HL-60 (cell line): ENCODE data around the gene AS3MT.

Experiments
- DNase-seq, 2 experiments: peaks; one replicate each; pipeline ENCODE4 v3.0.0-alpha.2; 2010 to 2020; ENCODE audit warnings: low read depth in 1 of 2, low spot score in 1 of 2
- H3K27ac ChIP-seq: fragments of 250-450 bp; sonication (Bioruptor Pico); replicated peaks from 2 replicates; pipeline ENCODE4 v1.5.1; 2020; ENCODE audit warnings: mild to moderate bottlenecking, moderate library complexity
- H3K27me3 ChIP-seq: fragments of 250-450 bp; sonication (Bioruptor Pico); 2 replicates; pipeline ENCODE4 v1.5.1; 2021; ENCODE audit warnings: mild to moderate bottlenecking, moderate library complexity; ENCODE audit not compliant: insufficient read depth, poor library complexity, severe bottlenecking
- H3K4me3 ChIP-seq: replicated peaks from 2 replicates; pipeline ENCODE4 v1.5.1; 2011; ENCODE audit warnings: mild to moderate bottlenecking, control low read depth, low read length; ENCODE audit not compliant: insufficient read depth
- CTCF ChIP-seq: IDR thresholded peaks from one replicate; pipeline ENCODE4 v1.5.1; 2011; ENCODE audit warnings: low read length, control low read depth, inconsistent platforms; ENCODE audit not compliant: insufficient read depth
- GABPA ChIP-seq: IDR thresholded peaks from 2 replicates; pipeline ENCODE4 v1.6.1; 2012; ENCODE audit warnings: low read depth
- POLR2AphosphoS5 ChIP-seq: IDR thresholded peaks from 2 replicates; pipeline ENCODE4 v1.6.1; 2012; ENCODE audit warnings: low read depth
- SPI1 ChIP-seq: IDR thresholded peaks from 2 replicates; pipeline ENCODE4 v1.6.1; 2012; ENCODE audit warnings: low read depth, mild to moderate bottlenecking, borderline replicate concordance
- TF ChIP-seq, protein P1 (sequence below): IDR thresholded peaks from 2 replicates; pipeline ENCODE4 v1.6.1; 2012; ENCODE audit warnings: low read depth; ENCODE audit not compliant: insufficient replicate concordance

The AS3MT gene

DNA sequence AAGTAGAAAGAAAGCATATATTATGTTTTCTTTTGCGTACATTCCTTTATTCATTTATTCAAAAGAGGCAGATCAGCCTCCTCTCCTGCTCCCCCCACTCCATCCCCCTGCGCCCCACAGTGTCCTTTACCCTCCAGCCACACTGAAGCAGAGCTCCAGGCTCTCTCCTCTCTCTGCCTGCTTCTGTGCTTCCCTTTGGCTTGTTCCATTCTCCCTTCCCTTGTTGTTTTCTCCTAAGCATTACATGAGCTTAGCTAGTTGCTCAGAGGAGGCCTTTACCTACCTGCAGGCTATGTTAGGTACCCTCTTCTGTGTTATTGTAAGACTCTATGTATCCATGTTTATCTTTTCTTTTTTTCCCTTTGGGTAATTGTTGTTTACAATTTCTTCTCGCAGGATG is 76.2 kb downstream of the AS3MT start:
- no peak for DNase-seq
- Histone ChIP-seq H3K4me3 (no peak overlapping the region), H3K27ac (no peak overlapping the region), H3K27me3 (no peaks in the 10 kb centered on the region)
- no peak for TF ChIP-seq CTCF

DNA sequence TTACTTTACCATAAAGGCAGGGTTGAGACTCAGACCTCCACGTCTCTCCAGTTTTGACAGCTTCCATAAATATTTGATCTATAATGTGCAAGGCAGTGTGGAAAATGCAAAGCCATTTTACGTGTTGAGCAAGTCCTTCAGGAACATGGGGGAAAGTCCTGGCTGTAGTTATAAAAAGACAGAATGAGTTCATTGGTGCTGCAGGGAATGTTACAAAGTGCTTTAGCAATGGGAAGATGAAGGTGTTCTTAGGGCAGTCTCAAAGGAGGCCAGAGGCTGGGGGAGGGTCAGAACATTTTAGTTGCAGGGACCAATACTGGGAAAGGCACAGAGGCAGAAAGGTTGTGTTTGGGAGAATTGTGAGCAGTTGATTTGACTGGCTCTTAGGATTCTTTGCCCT is 76.7 kb downstream of the AS3MT start:
- no peak for DNase-seq
- Histone ChIP-seq H3K27me3 (no peaks in the 10 kb centered on the region), H3K4me3 (no peak overlapping the region), H3K27ac (no peak overlapping the region)
- TF ChIP-seq, protein P1, sequence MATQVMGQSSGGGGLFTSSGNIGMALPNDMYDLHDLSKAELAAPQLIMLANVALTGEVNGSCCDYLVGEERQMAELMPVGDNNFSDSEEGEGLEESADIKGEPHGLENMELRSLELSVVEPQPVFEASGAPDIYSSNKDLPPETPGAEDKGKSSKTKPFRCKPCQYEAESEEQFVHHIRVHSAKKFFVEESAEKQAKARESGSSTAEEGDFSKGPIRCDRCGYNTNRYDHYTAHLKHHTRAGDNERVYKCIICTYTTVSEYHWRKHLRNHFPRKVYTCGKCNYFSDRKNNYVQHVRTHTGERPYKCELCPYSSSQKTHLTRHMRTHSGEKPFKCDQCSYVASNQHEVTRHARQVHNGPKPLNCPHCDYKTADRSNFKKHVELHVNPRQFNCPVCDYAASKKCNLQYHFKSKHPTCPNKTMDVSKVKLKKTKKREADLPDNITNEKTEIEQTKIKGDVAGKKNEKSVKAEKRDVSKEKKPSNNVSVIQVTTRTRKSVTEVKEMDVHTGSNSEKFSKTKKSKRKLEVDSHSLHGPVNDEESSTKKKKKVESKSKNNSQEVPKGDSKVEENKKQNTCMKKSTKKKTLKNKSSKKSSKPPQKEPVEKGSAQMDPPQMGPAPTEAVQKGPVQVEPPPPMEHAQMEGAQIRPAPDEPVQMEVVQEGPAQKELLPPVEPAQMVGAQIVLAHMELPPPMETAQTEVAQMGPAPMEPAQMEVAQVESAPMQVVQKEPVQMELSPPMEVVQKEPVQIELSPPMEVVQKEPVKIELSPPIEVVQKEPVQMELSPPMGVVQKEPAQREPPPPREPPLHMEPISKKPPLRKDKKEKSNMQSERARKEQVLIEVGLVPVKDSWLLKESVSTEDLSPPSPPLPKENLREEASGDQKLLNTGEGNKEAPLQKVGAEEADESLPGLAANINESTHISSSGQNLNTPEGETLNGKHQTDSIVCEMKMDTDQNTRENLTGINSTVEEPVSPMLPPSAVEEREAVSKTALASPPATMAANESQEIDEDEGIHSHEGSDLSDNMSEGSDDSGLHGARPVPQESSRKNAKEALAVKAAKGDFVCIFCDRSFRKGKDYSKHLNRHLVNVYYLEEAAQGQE, result no peak
- TF ChIP-seq GABPA (no peak), CTCF (no peak), SPI1 (no peak), POLR2AphosphoS5 (no peak)

GRCh38 chr10:102946992-102947391 is 77.7 kb downstream of the AS3MT start:
- DNase-seq, result no peak
- Histone ChIP-seq H3K27ac (no peak overlapping the region), H3K4me3 (no peak overlapping the region), H3K27me3 (no peaks in the 10 kb centered on the region)
- no peak for TF ChIP-seq SPI1
- TF ChIP-seq, protein P1, result no peak
- no peak for TF ChIP-seq POLR2AphosphoS5
- no peak for TF ChIP-seq GABPA
- TF ChIP-seq CTCF, result no peak

DNA sequence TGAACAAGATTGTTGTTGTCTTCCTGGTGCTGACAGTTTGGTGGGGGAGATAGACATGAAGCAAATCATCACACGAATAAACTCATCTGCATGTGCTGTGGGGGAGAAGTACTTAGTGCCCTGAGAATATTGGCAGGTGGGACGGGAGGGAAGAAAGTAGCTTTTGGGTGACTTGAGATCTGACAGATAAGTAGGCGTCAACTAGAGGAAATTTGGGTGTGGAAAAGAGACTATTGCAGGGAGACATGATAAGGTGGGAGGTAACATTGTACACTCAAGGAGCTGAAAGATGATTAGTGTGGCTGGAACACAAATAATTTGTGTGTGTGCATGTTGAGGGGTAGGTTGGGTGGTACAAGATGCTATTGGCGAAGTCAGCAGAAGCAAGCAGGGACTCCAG is 78.9 kb downstream of the AS3MT start:
- no peak overlapping the region for H3K27ac ChIP-seq
- H3K27me3 ChIP-seq, result no peaks in the 10 kb centered on the region
- DNase-seq, result no peak
- TF ChIP-seq, protein P1, result no peak
- TF ChIP-seq SPI1 (no peak), GABPA (no peak), CTCF (no peak), POLR2AphosphoS5 (no peak)
- no peak overlapping the region for H3K4me3 ChIP-seq
